Osteoblast (primary cell): ENCODE results near the gene PIGL. TPM values are rescaled to one million over a fixed set of nuclear protein-coding genes. Genes with fewer than 3 reads are reported as not detected.
"Not testable (repeated sequence)": the region's sequence is repeated elsewhere in the genome, so short reads cannot be mapped to it uniquely, and the experiment has no call there.

ENCODE experiments used
- DNase-seq: peaks from one replicate; pipeline ENCODE4 v3.0.0; 2011; ENCODE audit warnings: low spot score, mixed read lengths; ENCODE audit not compliant: insufficient read length; ENCODE audit errors: missing footprints
- H2AFZ ChIP-seq: 2 replicates; pipeline ENCODE4 v1.6.0; 2011; ENCODE audit warnings: mild to moderate bottlenecking, low read length
- H3K27ac ChIP-seq: 2 replicates; pipeline ENCODE4 v1.5.1; 2011; ENCODE audit warnings: mild to moderate bottlenecking, low read depth, low read length, moderate library complexity
- H3K27me3 ChIP-seq: 2 replicates; pipeline ENCODE4 v1.6.0; 2012; ENCODE audit warnings: mild to moderate bottlenecking, control low read depth, inconsistent platforms, low read length, moderate library complexity; ENCODE audit not compliant: insufficient read depth
- H3K36me3 ChIP-seq: 2 replicates; pipeline ENCODE4 v1.5.1; 2011; ENCODE audit warnings: mild to moderate bottlenecking, low read length, control low read depth, moderate library complexity; ENCODE audit not compliant: insufficient read depth
- H3K4me1 ChIP-seq: 2 replicates; pipeline ENCODE4 v1.5.1; 2011; ENCODE audit warnings: mild to moderate bottlenecking, low read length, control low read depth, moderate library complexity; ENCODE audit not compliant: insufficient read depth
- H3K4me2 ChIP-seq: 2 replicates; pipeline ENCODE4 v1.6.0; 2011; ENCODE audit warnings: mild to moderate bottlenecking, low read length; ENCODE audit not compliant: insufficient read depth
- H3K4me3 ChIP-seq: fragments of 200-600 bp; sonication (generic); 3 replicates; pipeline ENCODE4 v1.5.1; 2012; ENCODE audit warnings: mild to moderate bottlenecking, low read length, inconsistent platforms; ENCODE audit not compliant: insufficient read depth
- H3K79me2 ChIP-seq: 2 replicates; pipeline ENCODE4 v1.6.0; 2012; ENCODE audit warnings: mild to moderate bottlenecking, low read length, control low read depth, inconsistent platforms; ENCODE audit not compliant: insufficient read depth
- H3K9me3 ChIP-seq: 2 replicates; pipeline ENCODE4 v1.5.1; 2011; ENCODE audit warnings: low read depth, low read length, control low read depth
- H4K20me1 ChIP-seq: 2 replicates; pipeline ENCODE4 v1.6.0; 2012; ENCODE audit warnings: mild to moderate bottlenecking, low read length, control low read depth; ENCODE audit not compliant: insufficient read depth
- total RNA-seq: library from RNA; depleted of rRNA; stranded (reverse); fragments of >200 nt; gene quantifications from 2 replicates; pipeline ENCODE4 v1.2.3, GENCODE V29; 2012
- TF ChIP-seq, protein P1 (sequence below): IDR thresholded peaks from 2 replicates; pipeline ENCODE4 v1.5.1; 2011; ENCODE audit warnings: mild to moderate bottlenecking, low read depth, low read length, moderate library complexity; ENCODE audit errors: extremely low read depth

Gene PIGL
- total RNA-seq, 1 donor = 23.5 TPM

DNA sequence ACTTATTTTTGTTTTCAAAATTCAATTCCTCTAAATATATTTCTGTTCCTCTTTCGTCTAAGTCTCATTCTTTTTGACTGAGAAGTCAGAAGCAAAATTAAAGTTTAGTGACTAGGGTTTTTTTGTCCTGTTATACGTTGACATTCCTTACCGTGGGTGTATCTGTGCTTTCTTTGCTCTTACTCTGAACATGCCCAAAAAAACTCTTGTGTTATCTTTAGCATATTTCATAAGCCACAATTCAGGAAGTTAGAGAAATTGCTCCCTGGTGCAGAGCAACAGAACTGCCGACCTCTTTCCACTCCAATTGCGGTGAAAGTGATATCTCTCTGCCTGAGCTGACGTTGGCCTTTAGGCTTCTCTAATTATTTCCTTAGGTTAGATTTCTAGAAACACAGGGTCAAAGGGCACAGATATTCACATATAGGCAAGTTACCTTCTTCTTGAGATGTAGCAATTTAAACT is 70.6 kb downstream of the PIGL start:
- peak; percentile 94 for DNase-seq
- no peaks in the 10 kb centered on the region for H4K20me1 ChIP-seq
- H3K27ac ChIP-seq = peak overlapping the region; percentile 97
- peak overlapping the region; percentile 62 for H3K4me3 ChIP-seq
- H2AFZ ChIP-seq = peak overlapping the region; percentile 9
- no peaks in the 10 kb centered on the region for H3K9me3 ChIP-seq
- H3K79me2 ChIP-seq = no peaks in the 10 kb centered on the region
- no peaks in the 10 kb centered on the region for H3K36me3 ChIP-seq
- no peaks in the 10 kb centered on the region for H3K27me3 ChIP-seq
- peaks cover 55% of the 10 kb centered on the region for H3K4me1 ChIP-seq
- TF ChIP-seq, protein P1, sequence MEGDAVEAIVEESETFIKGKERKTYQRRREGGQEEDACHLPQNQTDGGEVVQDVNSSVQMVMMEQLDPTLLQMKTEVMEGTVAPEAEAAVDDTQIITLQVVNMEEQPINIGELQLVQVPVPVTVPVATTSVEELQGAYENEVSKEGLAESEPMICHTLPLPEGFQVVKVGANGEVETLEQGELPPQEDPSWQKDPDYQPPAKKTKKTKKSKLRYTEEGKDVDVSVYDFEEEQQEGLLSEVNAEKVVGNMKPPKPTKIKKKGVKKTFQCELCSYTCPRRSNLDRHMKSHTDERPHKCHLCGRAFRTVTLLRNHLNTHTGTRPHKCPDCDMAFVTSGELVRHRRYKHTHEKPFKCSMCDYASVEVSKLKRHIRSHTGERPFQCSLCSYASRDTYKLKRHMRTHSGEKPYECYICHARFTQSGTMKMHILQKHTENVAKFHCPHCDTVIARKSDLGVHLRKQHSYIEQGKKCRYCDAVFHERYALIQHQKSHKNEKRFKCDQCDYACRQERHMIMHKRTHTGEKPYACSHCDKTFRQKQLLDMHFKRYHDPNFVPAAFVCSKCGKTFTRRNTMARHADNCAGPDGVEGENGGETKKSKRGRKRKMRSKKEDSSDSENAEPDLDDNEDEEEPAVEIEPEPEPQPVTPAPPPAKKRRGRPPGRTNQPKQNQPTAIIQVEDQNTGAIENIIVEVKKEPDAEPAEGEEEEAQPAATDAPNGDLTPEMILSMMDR = no peak
- peak overlapping the region; percentile 85 for H3K4me2 ChIP-seq

DNA sequence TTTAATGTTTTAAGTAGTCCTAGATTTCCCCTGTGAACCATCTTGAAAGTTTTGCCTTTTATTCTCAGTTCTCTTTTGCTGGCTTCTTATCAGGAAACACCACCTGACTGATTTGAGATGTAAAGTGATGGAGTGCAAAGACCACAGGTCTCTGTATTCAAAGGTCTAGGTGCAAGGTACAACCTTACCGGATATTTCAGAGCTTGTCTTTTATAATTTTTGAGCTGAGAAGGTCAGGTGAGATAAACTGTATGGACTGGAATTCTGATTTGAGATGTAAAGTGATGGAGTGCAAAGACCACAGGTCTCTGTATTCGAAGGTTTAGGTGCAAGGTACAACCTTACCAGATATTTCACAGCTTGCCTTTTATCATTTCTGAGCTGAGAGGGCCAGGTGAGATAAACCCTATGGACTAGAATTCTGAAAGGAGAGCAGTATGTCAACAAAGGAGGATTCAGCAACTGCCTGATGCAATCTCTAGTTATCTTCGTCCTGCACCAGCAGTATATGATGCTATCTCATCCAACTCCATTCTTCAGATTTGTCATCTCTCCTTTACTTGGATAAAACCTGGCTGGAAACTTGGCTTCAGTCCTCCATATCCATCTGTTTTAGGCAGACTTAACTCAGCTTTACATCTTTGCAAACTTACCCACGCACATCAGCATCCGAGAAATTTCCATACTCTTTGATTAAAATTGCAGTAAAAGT is 72.0 kb downstream of the PIGL start:
- Histone ChIP-seq H3K36me3 (no peaks in the 10 kb centered on the region), H3K4me3 (no peak overlapping the region), H2AFZ (no peak overlapping the region), H3K27me3 (no peaks in the 10 kb centered on the region), H3K27ac (no peak overlapping the region), H3K4me2 (no peak overlapping the region), H3K9me3 (no peaks in the 10 kb centered on the region), H3K4me1 (peaks cover 45% of the 10 kb centered on the region), H4K20me1 (no peaks in the 10 kb centered on the region), H3K79me2 (no peaks in the 10 kb centered on the region)
- TF ChIP-seq, protein P1 = no peak
- DNase-seq = peak; percentile 59

GRCh38 chr17:16293931-16294330 is 76.9 kb downstream of the PIGL start:
- no peak for DNase-seq
- Histone ChIP-seq H3K79me2 (no peaks in the 10 kb centered on the region), H3K27ac (no peak overlapping the region), H3K9me3 (no peaks in the 10 kb centered on the region), H3K4me2 (no peak overlapping the region), H3K4me3 (no peak overlapping the region), H4K20me1 (no peaks in the 10 kb centered on the region), H3K36me3 (no peaks in the 10 kb centered on the region), H2AFZ (no peak overlapping the region), H3K27me3 (no peaks in the 10 kb centered on the region), H3K4me1 (peaks cover 4% of the 10 kb centered on the region)
- TF ChIP-seq, protein P1 = no peak

DNA sequence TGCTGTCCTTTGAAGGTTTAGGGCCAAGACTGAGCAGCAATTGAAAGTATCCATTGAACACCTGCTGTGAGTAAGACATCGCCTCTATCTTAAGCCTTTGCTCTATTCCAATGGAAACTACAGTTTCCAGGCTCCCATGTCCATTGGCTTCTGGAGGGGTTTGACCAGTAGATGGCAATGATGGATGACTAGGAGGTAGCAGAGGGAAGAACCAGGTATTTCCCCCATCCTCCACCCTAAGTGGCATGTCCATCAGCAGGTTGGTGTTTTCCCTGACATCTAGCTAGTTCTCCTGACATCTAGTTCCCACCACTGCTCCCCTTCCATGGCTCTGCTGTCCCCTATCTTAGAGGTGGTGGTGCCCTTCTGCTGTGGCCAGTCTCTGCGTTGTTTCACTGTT is 77.5 kb downstream of the PIGL start:
- Histone ChIP-seq H2AFZ (no peak overlapping the region), H3K27me3 (no peaks in the 10 kb centered on the region)
- DNase-seq = peak; percentile 55

GRCh38 chr17:16296072-16296471 is 79.1 kb downstream of the PIGL start:
- H2AFZ ChIP-seq, H3K4me3 ChIP-seq, H3K79me2 ChIP-seq, H3K4me1 ChIP-seq, H4K20me1 ChIP-seq, H3K4me2 ChIP-seq, DNase-seq, H3K36me3 ChIP-seq, H3K27me3 ChIP-seq, H3K27ac ChIP-seq, H3K9me3 ChIP-seq: not testable (repeated sequence)

More for the DNA sequence above, 77.5 kb downstream of the PIGL start:
- no peak overlapping the region for H3K4me3 ChIP-seq
- TF ChIP-seq, protein P1 = no peak
- H4K20me1 ChIP-seq = no peaks in the 10 kb centered on the region
- no peaks in the 10 kb centered on the region for H3K9me3 ChIP-seq
- H3K36me3 ChIP-seq = no peaks in the 10 kb centered on the region
- no peak overlapping the region for H3K27ac ChIP-seq
- H3K79me2 ChIP-seq = no peaks in the 10 kb centered on the region
- no peaks in the 10 kb centered on the region for H3K4me1 ChIP-seq
- no peak overlapping the region for H3K4me2 ChIP-seq
